GM19035 (cell line): ENCODE measurements around the gene ALDH3A2.

Experiments used
- ATAC-seq: cut with Tn5 transposase; IDR thresholded peaks from one replicate; pipeline ENCODE4 v1.9.1; 2021; ENCODE audit not compliant: unreplicated experiment

Gene ALDH3A2

GRCh38 chr17:19648475-19649273 is at the start of gene ALDH3A2:
TSS of gene ALDH3A2 (plus strand) at chr17:19648751. CDS start at chr17:19648972, 221 bp downstream.
- peak; percentile 92 for ATAC-seq

GRCh38 chr17:19610311-19610710 is 38.2 kb upstream of the ALDH3A2 start:
- no peak for ATAC-seq

- ATAC-seq: no peak
Observed at GRCh38 chr17:19610879-19611278, 37.7 kb upstream of the ALDH3A2 start.

GRCh38 chr17:19613979-19614378 is 34.6 kb upstream of the ALDH3A2 start:
- no peak for ATAC-seq

- no peak for ATAC-seq
Observed at GRCh38 chr17:19614900-19615299, 33.7 kb upstream of the ALDH3A2 start.

GRCh38 chr17:19618015-19618414 is 30.5 kb upstream of the ALDH3A2 start:
- ATAC-seq: no peak

- ATAC-seq: no peak
Observed at GRCh38 chr17:19619705-19620325, 28.7 kb upstream of the ALDH3A2 start.

- ATAC-seq: no peak
Observed at GRCh38 chr17:19621697-19622096, 26.9 kb upstream of the ALDH3A2 start.

- no peak for ATAC-seq
Observed at GRCh38 chr17:19626079-19626478, 22.5 kb upstream of the ALDH3A2 start.

- ATAC-seq: no peak
Observed at GRCh38 chr17:19629449-19629848, 19.1 kb upstream of the ALDH3A2 start.

GRCh38 chr17:19630035-19630434 is 18.5 kb upstream of the ALDH3A2 start:
- no peak for ATAC-seq

- no peak for ATAC-seq
Observed at GRCh38 chr17:19630661-19631060, 17.9 kb upstream of the ALDH3A2 start.

- ATAC-seq: no peak
Observed at GRCh38 chr17:19631905-19632304, 16.6 kb upstream of the ALDH3A2 start.

GRCh38 chr17:19641687-19642372 is 6.7 kb upstream of the ALDH3A2 start:
- ATAC-seq: no peak

- ATAC-seq: no peak
Observed at GRCh38 chr17:19642373-19642893, 6.1 kb upstream of the ALDH3A2 start.

- no peak for ATAC-seq
Observed at GRCh38 chr17:19644493-19645210, 3.9 kb upstream of the ALDH3A2 start.

GRCh38 chr17:19645734-19646201 is 2.8 kb upstream of the ALDH3A2 start:
- no peak for ATAC-seq

GRCh38 chr17:19646788-19647696 is 1.5 kb upstream of the ALDH3A2 start:
- no peak for ATAC-seq

- ATAC-seq: peak; percentile 42
Observed at GRCh38 chr17:19647697-19648474, 665 bp upstream of the ALDH3A2 start.
